GM18498 (cell line): ENCODE data around the gene PRPF6.

Experiments
- ATAC-seq: cut with Tn5 transposase; IDR thresholded peaks from one replicate; pipeline ENCODE4 v1.9.1; 2021; ENCODE audit warnings: mild to moderate bottlenecking, moderate library complexity; ENCODE audit not compliant: unreplicated experiment

PRPF6 gene

DNA sequence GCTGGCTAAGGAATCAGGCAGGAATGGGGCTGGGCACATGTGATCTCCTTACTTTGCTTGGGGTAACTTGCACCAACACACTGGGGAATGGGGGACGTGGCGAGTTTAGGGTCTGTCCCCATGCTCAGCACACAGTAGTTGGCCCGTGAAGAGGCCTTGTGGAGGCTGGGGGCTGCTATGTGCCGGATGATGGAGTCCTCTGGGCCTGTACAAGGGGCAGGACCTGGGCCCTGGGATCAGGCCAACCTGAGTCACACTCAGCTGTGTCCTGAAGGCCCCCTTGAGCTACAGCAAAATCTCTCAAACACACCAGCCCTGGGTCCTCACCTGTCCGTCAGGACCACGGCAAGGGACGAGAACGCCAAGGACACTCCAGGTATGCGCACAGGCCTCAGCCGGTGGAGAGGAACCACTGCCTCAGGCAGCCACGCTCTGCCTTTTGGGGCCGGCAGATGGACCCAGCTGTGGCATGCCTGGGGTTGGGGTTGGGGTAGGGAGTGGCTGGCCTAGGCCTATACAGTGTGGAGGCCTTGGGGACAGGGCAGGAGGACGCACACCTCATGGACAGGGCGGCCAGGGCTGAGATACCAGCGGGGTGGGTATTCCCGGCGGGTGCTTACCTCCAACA, 35.8 kb upstream of the PRPF6 start:
- no peak for ATAC-seq

DNA sequence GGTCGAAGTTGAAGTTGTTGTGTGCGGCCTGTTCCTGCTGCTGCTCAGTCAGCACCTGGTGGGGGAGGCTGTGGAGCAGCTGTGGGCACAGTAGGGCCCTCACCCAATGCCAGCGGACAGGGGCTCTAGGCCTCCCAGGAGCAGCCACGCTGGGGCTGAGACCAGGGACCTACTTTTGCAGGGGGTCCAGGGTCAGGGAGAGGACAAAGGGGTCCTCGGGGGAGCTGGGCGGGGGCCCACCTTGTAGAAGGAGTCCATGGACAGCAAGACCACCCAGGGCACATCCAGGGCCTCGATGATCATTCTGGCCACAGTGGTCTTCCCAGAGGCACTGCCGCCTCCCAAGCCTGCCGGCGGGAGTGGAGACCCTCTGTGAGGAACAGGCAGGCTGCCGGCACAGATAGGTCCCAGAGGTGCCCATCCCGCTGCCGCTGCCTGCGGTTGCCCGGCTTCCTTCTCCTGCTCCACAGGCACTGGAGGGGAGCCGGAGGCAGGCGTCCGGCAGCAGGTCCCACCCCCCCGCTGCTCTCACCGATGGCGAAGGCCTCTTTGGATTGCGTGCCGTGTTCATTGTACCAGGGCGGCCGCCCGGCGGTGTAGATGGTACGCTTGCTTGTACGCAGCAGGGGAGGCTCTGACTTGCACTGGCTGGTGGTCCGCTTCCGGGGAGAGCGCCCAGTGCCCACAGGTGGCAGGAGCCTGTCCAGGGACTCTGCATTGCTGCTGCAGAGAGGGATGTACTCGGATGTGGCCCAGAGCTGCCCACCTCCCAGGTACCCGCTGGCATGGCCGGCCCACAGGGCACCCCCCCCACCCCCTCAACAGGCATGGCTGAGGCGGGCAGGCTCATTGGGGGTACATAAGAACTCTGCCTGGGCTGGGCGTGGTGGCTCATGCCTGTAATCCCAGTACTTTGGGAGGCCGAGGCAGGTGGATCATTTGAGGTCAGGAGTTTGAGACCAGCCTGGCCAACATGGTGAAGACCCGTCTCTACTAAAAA, 34.7 kb upstream of the PRPF6 start:
- ATAC-seq = no peak

DNA sequence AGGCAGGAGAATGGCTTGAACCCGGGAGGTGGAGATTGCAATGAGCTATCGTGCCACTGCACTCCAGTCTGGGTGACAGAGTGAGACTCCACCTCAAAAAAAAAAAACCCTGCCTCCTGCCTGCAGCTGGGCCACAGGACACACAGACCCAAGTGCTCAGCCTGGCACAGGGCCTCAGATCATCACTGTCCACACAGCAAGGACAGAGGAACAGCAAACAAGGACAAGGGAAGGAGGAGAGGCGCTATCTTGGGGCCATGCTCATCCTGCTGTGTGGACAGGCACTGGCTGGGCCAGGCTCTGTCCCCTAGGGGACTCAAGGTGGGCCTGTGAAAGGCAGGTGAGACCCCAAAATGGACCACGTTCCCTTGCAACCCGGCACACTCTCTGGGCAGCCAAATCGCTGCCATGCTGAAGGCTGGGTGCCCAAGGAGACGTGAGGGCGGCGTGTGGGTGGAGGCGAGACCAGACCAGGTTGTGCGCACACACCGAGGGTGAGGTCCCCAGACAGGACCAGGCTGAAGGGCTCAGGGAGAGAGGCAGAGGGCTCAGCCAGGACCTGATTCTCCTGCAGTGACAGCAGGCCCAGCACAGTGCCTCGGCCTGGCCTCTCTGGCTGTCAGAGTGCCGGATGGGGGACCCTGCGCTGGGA, 33.8 kb upstream of the PRPF6 start:
- no peak for ATAC-seq

DNA sequence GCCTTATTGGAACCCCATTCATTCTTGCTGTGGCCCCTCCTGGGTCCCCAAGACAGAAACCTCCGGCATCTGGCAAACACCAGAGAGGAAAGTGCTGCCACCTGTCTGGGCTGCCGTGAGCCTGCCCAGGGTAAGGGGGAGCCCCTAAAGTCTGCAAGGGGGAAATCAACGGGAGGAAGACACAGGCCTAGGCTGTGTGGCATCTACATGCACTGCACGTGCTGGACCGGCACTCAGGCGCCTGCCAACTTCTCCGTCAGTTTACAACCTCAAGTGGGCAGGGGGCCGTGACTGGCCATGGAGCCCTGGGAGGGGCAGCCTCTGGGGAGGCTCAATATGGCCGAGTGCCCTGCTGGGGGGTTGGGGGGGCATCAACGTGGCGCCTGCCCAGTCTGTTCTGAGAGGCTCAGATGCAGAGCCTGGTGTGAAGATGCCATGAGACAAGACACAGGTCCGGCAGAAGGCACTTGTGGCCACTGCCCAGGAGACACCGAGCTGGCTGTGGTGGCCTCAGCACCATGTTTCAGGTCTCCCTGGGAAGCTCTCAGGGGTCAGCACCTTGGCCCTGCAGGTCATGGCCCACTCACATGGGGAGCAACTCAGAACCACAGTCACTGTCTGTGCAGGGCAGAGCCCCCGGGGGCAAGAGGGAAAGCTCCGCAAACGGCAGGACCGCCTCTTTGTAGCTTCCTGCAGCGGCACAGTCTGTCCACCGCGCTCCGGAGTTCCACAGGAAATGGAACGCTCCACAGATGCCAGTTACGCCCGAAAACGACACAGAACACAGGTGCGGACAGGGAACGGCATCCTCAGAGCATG, 33.1 kb upstream of the PRPF6 start:
- no peak for ATAC-seq

DNA sequence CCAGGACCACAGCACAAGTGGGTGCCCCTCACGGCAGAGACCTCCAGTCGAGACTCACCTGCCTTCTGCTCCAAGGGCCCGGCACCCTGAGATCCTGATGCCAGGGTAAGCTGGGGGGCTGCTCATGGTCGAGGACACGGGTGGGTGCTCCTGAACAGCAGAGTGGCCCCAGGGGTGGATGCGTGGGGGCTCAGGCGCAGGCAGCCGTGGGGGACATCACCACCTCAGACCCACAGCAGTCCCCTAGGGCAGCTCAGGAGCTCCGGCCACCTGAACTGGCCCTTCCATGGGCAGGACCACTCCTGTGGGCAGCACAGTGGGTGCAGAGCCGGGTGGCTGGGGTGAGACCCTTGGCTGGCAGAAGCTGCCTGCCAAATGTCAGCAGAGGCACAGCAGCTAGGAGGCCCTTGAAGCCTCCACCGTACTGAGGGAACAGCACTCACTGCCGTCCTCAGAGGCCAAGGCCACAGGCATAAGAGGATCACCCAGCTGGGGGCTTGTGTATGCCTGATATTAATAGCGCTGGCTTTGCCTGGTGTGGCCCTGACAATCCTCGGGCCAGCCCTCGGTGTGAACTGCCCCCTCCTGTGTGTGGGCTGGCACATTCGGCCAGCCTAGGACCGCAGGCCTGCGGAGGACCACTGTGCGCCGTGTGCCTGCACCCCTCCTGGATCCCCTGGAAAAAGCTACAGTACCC, 30.1 kb upstream of the PRPF6 start:
- no peak for ATAC-seq

DNA sequence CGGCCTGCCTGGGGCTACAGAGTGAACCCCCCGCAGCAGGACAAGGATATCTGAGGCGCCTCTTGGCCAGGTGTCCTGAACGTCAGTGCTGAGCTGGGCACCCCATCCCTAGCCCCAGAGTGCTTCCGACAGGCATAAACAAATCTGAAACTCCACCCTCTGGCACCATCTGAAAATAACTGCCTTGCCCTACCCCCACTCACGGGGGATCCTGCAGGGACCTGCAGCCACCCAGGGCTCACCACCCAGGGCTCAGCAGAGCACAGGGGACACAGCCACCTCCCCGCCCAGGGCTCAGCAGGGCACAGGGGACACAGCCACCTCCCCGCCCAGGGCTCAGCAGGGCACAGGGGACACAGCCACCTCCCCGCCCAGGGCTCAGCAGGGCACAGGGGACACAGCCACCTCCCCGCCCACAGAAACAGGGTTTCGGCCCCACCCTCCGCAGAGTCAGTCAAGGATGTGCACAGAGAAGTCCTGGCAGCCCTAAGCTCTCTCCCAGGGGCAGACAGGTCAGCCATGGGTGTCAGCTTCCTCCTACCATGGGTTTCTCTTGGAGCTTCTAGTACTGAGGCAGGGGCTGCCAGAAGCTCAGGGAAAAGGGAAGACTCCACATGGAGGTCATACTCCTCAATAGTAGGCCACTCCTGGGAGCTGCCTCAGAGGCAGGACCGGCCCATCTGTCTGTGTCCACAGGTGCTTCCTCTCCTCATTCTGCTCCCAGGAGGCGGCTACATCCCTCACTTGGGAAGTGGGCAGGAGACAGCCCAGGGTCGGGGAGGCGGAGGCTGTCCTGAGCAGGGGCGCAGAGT, 29.3 kb upstream of the PRPF6 start:
- no peak for ATAC-seq

DNA sequence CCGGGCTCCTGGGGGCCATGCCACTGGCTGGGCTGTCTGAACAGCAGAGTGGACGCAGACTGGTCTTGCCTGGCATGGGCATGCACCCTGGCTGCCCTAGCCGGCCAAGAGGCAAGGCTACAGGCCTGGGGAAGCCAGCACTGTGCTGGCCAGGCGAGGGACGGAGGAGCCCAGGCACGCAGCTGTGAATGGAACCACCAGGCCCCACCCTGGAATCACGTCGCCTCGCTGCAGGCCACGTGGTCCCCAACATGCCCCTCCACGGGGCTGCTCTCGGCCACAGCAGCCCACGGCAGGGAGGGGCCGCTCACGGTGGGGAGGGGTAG, 28.8 kb upstream of the PRPF6 start:
- no peak for ATAC-seq

DNA sequence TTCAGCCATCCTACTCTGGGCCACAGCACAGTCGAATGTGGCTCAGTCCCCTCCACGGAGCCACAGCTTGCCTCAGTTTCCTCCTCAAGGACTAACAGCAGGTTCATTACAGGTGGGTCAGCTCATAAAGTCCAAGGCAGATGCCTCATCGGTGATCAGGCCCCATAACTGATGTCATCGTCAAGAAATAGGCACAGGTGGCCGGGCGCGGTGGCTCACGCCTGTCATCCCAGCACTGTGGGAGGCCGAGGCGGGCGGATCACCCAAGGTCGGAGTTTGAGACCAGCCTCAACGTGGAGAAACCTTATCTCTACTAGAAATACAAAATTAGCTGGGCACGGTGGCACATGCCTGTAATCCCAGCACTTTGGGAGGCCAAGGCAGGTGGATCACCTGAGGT, 28.2 kb upstream of the PRPF6 start:
- ATAC-seq = no peak

DNA sequence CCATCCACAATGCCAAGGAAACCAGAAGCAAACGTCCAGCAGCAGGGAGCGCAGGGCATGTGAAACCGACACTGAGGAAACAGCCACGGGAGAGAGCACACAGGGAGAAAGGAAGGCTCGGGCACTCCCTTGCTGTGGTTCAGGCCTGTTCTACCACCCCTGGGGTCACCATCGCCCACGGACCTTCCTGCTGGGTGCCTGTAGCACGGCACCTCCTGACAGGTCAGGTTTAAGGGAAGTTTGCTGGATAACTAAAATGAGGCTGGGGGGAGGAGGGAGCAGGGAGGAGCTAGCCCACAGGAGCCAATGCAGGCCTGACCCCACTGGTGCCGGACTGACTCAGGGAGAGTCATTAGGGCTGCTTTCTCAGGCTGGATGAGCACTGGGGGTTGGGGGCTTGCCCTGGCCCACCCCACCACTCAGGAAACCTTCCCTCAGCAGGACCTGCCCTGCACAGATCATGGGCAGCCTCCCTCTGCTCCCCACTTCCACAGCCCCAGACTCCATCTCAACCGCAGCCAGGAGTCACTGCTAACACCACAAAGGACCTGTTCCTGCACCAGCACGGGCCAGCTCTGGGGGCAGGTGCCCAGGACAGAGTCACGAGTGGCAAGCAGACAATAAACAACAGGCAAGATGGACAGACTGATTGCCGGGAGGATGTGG, 27.0 kb upstream of the PRPF6 start:
- no peak for ATAC-seq

DNA sequence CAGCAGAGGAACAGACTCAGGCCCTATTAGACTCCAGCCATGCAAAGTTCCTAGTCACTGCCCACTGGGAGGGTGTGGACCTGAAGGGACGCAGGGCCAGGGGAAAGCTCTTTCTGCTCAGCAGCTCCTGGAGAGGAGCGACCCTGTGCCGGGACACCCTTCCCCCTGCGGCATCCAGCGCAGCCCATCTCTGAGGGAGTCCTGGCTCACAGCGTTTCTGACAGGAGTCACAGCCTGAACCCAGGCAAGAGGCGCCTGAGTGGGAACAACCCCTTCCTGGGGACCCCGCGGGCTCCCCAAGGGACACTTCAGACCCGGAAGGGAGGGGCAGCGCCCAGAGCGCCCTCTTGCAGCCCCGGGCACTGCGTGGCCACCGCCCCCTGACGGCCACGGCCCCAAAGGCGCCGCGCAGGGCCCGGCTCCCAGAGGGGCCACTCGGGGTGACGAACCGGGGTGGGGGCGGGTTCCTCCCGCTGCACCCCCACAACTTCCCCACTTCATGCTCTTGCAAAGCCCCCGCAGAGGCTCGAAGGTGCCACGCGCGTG, 25.6 kb upstream of the PRPF6 start:
- ATAC-seq = peak; percentile 21

DNA sequence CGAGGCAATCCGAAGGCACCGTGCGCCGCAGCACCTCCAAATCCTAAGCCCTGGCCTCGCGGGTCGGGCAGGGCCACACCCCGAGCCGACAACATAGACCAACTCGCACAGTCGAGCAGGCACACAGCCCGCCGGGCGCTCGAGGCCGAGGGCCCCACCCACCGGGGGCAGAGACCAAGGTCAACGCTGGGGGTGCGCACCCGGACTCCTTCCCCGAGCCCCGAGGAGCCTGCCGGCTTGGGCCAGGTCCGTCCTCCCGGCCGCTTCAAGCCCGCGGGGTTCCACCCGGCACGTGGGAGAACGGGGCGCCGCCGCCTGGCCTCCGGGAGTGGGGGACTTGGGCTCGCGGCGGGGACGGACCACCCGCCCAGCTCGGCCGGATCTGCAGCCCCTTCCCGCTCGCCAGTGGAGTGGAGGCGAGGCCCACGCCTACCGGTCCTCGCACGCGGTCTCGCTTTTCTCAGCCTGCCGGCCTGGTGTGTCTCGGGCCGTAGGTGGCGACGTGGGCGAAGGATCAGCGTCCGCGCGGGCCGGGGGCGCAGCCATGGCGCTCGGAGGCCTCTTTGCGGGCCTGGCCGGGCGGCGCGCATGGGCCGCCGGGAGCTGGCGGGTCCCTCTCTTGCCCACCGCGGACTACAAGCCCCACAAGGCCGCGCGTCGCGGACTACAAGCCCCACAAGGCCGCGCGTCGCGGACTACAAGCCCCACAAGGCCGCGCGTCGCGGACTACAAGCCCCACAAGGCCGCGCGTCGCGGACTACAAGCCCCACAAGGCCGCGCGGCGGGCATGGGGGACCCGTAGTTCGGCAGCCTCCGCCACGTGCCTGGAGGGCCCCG, 24.9 kb upstream of the PRPF6 start, which contains the start of gene UCKL1:
UCKL1 (minus strand) TSS at position 590 of the 837 bp plus-strand sequence; CDS start at position 546, 44 bp downstream.
- ATAC-seq = peak; percentile 70

DNA sequence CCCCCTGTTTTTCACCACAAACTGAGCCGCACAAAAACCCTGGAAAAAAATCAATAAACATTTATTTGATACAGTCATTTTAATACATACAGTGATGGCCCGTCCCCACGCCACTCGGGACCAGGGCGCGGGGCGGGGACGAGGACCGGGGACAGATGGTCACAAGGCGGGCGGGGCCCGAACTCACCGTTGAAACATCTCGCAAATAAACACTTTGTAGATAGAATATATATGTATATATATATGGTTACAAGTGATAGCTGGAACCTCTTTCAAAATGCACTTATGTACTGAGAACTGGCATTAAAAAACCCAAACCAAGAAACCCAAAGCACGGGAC, 24.3 kb upstream of the PRPF6 start:
- ATAC-seq = peak; percentile 8

DNA sequence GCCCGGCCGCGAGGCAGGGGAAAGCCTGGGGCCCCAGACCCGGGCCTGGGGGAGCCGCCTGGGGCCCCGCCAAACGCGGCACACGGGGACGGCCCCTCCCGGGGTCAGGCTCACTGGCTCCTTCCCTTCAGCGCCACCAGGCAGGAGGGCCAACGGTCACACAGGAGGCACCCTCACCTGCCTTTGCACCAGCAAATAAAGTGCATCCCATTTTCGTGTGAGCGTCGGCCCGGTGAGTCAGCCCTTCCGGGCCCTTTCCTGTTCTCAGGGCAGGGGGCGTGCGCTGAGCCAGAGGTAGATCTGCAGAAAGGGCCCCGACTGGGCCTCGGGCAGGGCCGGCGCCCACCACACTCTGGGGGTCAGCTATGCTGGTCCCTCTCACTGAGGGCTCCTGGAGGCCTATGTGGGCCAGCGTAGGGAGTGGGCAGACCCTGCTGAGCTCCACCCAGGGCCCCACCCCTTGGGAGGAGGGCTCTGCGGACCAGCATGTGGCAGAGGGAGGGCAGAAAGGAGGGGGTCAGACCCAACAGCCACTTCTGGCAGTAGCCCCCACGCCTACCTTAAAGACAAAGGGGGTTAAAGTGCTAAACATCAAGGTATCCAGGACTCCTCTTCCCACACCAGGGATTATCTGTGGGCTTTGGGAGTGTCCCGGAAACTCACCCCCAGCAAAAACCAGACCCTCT, 23.8 kb upstream of the PRPF6 start:
- peak; percentile 23 for ATAC-seq

DNA sequence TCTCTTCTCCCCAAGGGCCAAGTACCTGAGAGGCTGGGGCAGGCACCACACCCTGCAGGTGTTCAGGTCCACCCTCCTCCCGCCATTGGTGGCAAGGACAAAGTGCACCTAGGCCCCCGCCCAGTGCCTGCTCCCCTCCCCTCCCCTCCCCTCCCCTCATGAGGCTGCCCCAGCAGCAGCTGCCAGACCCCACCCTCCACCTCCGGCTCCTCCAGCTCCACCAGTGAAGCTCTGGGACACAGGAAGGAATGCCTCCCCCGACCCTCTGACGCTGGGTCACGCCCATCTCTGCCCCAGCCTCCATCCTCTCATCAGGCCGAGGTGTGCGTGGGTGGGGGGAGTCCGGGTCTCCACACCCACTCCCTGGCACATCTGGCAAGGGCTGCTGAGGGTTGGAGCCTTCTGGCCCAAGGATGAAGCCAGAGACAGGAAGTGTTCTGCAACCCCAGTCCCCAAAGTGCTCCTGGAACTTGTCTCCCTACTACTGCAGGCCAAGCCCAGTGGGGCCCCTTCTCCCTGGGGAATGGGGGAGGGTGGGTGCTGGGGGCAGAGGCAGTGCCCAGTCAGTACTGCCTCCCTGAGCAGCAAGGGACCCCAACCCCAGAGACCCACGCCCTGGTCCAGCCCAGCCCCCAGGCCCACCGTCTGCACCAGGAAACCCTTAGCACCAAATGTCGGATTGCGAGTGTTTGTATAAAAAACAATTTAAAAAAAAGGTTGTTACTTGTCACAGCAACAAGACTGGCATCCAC, 23.1 kb upstream of the PRPF6 start:
- no peak for ATAC-seq

DNA sequence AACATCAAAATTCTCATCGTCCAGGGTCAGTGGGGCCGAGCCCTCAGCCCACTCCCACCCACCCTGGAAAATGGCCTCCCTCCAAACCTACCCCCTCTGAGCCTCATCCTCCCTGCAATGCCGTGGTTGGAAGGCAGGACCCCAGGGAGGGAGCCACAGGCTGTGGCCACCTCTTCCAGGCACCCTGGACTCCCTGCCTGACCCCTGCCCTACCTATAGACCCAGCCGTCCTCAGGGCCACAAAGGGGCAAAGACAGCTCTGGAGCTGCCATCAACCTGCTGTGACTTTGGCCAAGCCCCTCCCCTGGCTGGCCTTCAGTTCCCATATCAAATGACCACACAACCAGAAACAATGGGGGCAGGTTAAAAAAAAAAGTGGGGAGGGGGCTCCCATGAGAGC, 22.5 kb upstream of the PRPF6 start:
- no peak for ATAC-seq

DNA sequence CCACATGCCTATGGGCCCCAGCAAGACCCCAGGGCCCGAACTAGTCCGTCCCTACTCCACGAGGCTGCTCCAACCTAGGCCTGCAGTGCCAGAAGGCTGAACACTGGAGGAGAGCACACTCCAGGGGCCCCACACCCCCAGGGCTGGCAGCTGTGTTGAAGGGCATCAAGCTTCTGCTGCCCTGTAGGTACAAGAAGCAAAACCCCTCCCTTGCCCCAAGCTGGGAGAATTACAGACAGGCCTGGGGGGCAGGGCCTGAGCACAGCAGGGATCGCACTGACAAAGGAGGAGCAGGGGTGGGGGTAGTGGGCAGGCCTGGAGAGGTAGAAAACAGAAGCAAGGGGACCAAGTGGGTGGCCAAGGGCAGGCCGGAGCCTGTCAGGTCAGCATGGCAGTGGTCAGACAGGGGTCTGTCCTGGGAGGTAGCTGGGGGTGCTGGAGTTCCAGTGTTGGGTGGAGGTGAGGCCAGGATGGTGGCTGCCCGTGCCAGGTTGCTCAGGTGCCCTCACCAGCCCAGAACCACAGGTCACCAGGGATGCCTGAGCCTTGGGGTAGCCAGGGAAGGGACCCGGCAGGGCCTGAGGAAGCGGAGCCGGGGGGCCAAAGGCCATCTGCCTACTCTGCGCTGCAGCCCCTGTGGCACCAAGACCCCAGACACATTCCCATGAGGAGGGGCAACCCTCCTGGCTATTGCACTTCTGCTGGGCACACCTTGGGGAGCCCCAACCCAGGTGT, 21.8 kb upstream of the PRPF6 start:
- ATAC-seq = no peak
